WTC11 (cell line): Measurements from ENCODE around the gene R3HDM1. TPM values are rescaled to one million over a fixed set of nuclear protein-coding genes. Genes with fewer than 3 reads are reported as not detected.

Source experiments
- ATAC-seq: fragments of 200-7000 bp; cut with Tn5 transposase; 2 replicates; pipeline ENCODE4 v1.10.0; 2021; ENCODE audit warnings: mild to moderate bottlenecking, moderate library complexity
- CTCF ChIA-PET: fragments of 300-600 bp; sonication (Branson Sonifier 250); formaldehyde crosslinking; loops from one replicate; lab custom pipeline; 2021; ENCODE audit warnings: antibody characterized with exemption; lab: Charles Lee
- POLR2A ChIA-PET: fragments of 350-600 bp; sonication (Branson Sonifier 250); formaldehyde crosslinking; loops from one replicate; lab custom pipeline; 2021; ENCODE audit warnings: antibody characterized with exemption; lab: Charles Lee
- DNase-seq: peaks from one replicate; pipeline ENCODE4 v3.0.0; 2021; ENCODE audit warnings: low spot score
- H3K27ac Mint-ChIP-seq: 2 replicates; pipeline ENCODE4 v1.8.0; 2021; ENCODE audit warnings: mixed read lengths
- H3K27me3 Mint-ChIP-seq: 2 replicates; pipeline ENCODE4 v1.8.0; 2021; ENCODE audit warnings: low read depth, mild to moderate bottlenecking, moderate library complexity, mixed read lengths
- H3K36me3 Mint-ChIP-seq: 2 replicates; pipeline ENCODE4 v1.8.0; 2021; ENCODE audit warnings: mixed read lengths
- H3K4me1 Mint-ChIP-seq: 2 replicates; pipeline ENCODE4 v1.8.0; 2022; ENCODE audit warnings: mixed read lengths
- H3K4me3 Mint-ChIP-seq: 2 replicates; pipeline ENCODE4 v1.8.0; 2021; ENCODE audit warnings: mild to moderate bottlenecking, moderate library complexity, mixed read lengths
- H3K9me3 Mint-ChIP-seq: 2 replicates; pipeline ENCODE4 v1.8.0; 2021; ENCODE audit warnings: mixed read lengths
- CDX4 ChIP-seq: fragments of 250-450 bp; sonication (Bioruptor Pico); IDR thresholded peaks from 2 replicates; pipeline ENCODE4 v1.9.0; 2021; ENCODE audit warnings: moderate library complexity, mild to moderate bottlenecking, inconsistent platforms, borderline replicate concordance
- CTCF ChIP-seq: fragments of 200-600 bp; IDR thresholded peaks from 2 replicates; pipeline ENCODE4 v1.8.0; 2022; ENCODE audit warnings: antibody characterized with exemption
- ELF4 ChIP-seq: sonication (generic); formaldehyde crosslinking; IDR thresholded peaks from 2 replicates; pipeline ENCODE4 v1.8.1; 2022; ENCODE audit warnings: low read depth, mild to moderate bottlenecking, moderate library complexity, missing genetic modification reagents
- FOXJ3 ChIP-seq: sonication (generic); formaldehyde crosslinking; IDR thresholded peaks from 2 replicates; pipeline ENCODE4 v1.9.0; 2021; ENCODE audit warnings: missing genetic modification reagents, mild to moderate bottlenecking, borderline replicate concordance
- HMGXB4 ChIP-seq: sonication (generic); formaldehyde crosslinking; IDR thresholded peaks from 2 replicates; pipeline ENCODE4 v1.8.1; 2023; ENCODE audit warnings: mild to moderate bottlenecking, moderate library complexity, missing genetic modification reagents
- JUN ChIP-seq: sonication (generic); formaldehyde crosslinking; IDR thresholded peaks from 2 replicates; pipeline ENCODE4 v1.8.0; 2023; ENCODE audit warnings: mild to moderate bottlenecking, missing genetic modification reagents
- NR2C2 ChIP-seq: sonication (generic); formaldehyde crosslinking; IDR thresholded peaks from 2 replicates; pipeline ENCODE4 v1.8.0; 2022; ENCODE audit warnings: mild to moderate bottlenecking, missing genetic modification reagents
- PRDM15 ChIP-seq: sonication (generic); formaldehyde crosslinking; IDR thresholded peaks from 2 replicates; pipeline ENCODE4 v1.8.0; 2022; ENCODE audit warnings: missing genetic modification reagents
- SMAD4 ChIP-seq: sonication (generic); formaldehyde crosslinking; IDR thresholded peaks from 2 replicates; pipeline ENCODE4 v1.8.0; 2022; ENCODE audit warnings: mild to moderate bottlenecking, missing genetic modification reagents
- TCF7 ChIP-seq: sonication (generic); formaldehyde crosslinking; IDR thresholded peaks from 2 replicates; pipeline ENCODE4 v1.8.0; 2022; ENCODE audit warnings: mild to moderate bottlenecking, low read depth, missing genetic modification reagents, moderate library complexity
- USF2 ChIP-seq: sonication (generic); formaldehyde crosslinking; IDR thresholded peaks from 2 replicates; pipeline ENCODE4 v1.8.1; 2023; ENCODE audit warnings: mild to moderate bottlenecking, missing genetic modification reagents, moderate library complexity
- ZBTB21 ChIP-seq: sonication (generic); formaldehyde crosslinking; IDR thresholded peaks from 2 replicates; pipeline ENCODE4 v1.8.1; 2023; ENCODE audit warnings: mild to moderate bottlenecking, missing genetic modification reagents, borderline replicate concordance
- ZNF263 ChIP-seq: sonication (generic); formaldehyde crosslinking; IDR thresholded peaks from 2 replicates; pipeline ENCODE4 v1.8.1; 2022; ENCODE audit warnings: low read depth, mild to moderate bottlenecking, moderate library complexity, missing genetic modification reagents
- ZNF512 ChIP-seq: sonication (generic); formaldehyde crosslinking; IDR thresholded peaks from 2 replicates; pipeline ENCODE4 v1.8.1; 2022; ENCODE audit warnings: missing genetic modification reagents, borderline replicate concordance
- ZNF532 ChIP-seq: fragments of 250-450 bp; sonication (Bioruptor Pico); IDR thresholded peaks from 2 replicates; pipeline ENCODE4 v1.9.0; 2021; ENCODE audit warnings: mild to moderate bottlenecking, borderline replicate concordance
- ZNF671 ChIP-seq: fragments of 250-450 bp; sonication (Bioruptor Pico); IDR thresholded peaks from 2 replicates; pipeline ENCODE4 v1.8.0; 2021; ENCODE audit warnings: mild to moderate bottlenecking
- total RNA-seq: library from RNA; stranded (reverse); gene quantifications from 3 replicates; pipeline ENCODE4 v1.2.3, GENCODE V29; 2021

The R3HDM1 gene
- total RNA-seq, 1 experiment from 2014 or later: 58.4 TPM

GRCh38 chr2:135688978-135689377 lies 157.7 kb downstream of the R3HDM1 start:
- peaks cover 9% of the 10 kb centered on the region for H3K36me3 Mint-ChIP-seq
- POLR2A ChIA-PET: no interaction called here
- DNase-seq (no peak), ATAC-seq (no peak)
- no peak overlapping the region for H3K27ac Mint-ChIP-seq
- no peaks in the 10 kb centered on the region for H3K27me3 Mint-ChIP-seq
- TF ChIP-seq ZNF671 (CRISPR knock-in tag) (no peak), CTCF (no peak), HMGXB4 (CRISPR knock-in tag) (no peak), USF2 (no peak), SMAD4 (no peak), FOXJ3 (CRISPR knock-in tag) (no peak), NR2C2 (CRISPR knock-in tag) (no peak), ELF4 (CRISPR knock-in tag) (no peak), JUN (CRISPR knock-in tag) (no peak), PRDM15 (CRISPR knock-in tag) (no peak), ZNF512 (no peak), ZNF263 (CRISPR knock-in tag) (no peak), ZBTB21 (CRISPR knock-in tag) (no peak), CDX4 (CRISPR knock-in tag) (no peak), ZNF532 (CRISPR knock-in tag) (no peak), TCF7 (CRISPR knock-in tag) (no peak)
- no peaks in the 10 kb centered on the region for H3K9me3 Mint-ChIP-seq
- H3K4me3 Mint-ChIP-seq: no peak overlapping the region
- CTCF ChIA-PET: interaction anchor here (1.7 kb wide), 1 partner anchor 21 kb away, joined by 4 read pairs; no protein-coding TSS in a partner anchor
- no peaks in the 10 kb centered on the region for H3K4me1 Mint-ChIP-seq
